ENCODE results near the gene NT5C2. TPM values are rescaled to one million over a fixed set of nuclear protein-coding genes. Genes with fewer than 3 reads are reported as not detected.

The NT5C2 gene
- total and polyA plus RNA-seq, 2 of the 8 experiments (the other 6 are each of a cell fraction or from before 2014, with no cell fraction given): 35.2 to 106 TPM

GRCh38 chr10:103102195-103102594, 90.9 kb downstream of the NT5C2 start:
- no peak overlapping the region for H4K8ac ChIP-seq (ENCODE audit: extremely low read depth, insufficient read depth, low read length)
- WGBS, 2 experiments (ENCODE audit: extremely low coverage in 1 of 2, insufficient coverage in 1 of 2, insufficient read length in 1 of 2, insufficient replicate concordance in 2 of 2, low coverage in 1 of 2, low lambda C conversion rate in 2 of 2, missing lambda C conversion rate in 1 of 2): 77% methylated on average over 3 of the region's 3 CpGs; no CpG with 5 or more reads in 1 of the 2 experiments
- no peak overlapping the region for H2BK120ac ChIP-seq (replicated peaks; ENCODE audit: low read depth, low read length)
- no peaks in the 10 kb centered on the region for H3K27me3 ChIP-seq (replicated peaks in 1 of 4; ENCODE audit: control insufficient read depth in 3 of 4, extremely low read depth in 1 of 4, insufficient read depth in 3 of 4, low read length in 3 of 4)
- H3K79me1 ChIP-seq (ENCODE audit: low read depth, low read length): no peaks in the 10 kb centered on the region
- ChIA-PET POLR2A (ENCODE audit: partially characterized antibody) (no interaction called here), CTCF (ENCODE audit: partially characterized antibody) (interaction anchor here (1.0 to 2.3 kb wide), 4 partner anchors 137 to 184 kb away, joined by 3 to 12 read pairs (median 6); partner anchors contain the start of gene CNNM2)
- H2BK20ac ChIP-seq (ENCODE audit: low read length): no peak overlapping the region
- H3K4me2 ChIP-seq (ENCODE audit: insufficient read depth in 1 of 2, low read depth in 2 of 2, low read length in 2 of 2): no peak overlapping the region
- H4K20me1 ChIP-seq (replicated peaks in 1 of 2; ENCODE audit: control insufficient read depth in 1 of 2, insufficient read depth in 2 of 2, low read length in 2 of 2): peaks cover 0 to 1% of the 10 kb centered on the region in 2 experiments
- no peak overlapping the region for H3K23ac ChIP-seq (ENCODE audit: insufficient read length)
- H3K56ac ChIP-seq (replicated peaks; ENCODE audit: insufficient read length, low read depth, low read length): no peak overlapping the region
- H3K79me2 ChIP-seq (ENCODE audit: control insufficient read depth in 1 of 2, insufficient read depth in 2 of 2, low read length in 2 of 2): no peaks in the 10 kb centered on the region
- H3K27ac ChIP-seq (ENCODE audit: low read depth, low read length): no peak overlapping the region
- H3K4me3 ChIP-seq (ENCODE audit: extremely low read depth in 1 of 4, insufficient read depth in 2 of 4, low read depth in 3 of 4, low read length in 4 of 4): no peak overlapping the region
- no peak for FAIRE-seq
- peaks cover 0 to 4% (median 0%) of the 10 kb centered on the region in 4 experiments; a peak in 1 of 7 replicates for H3K4me1 ChIP-seq (replicated peaks in 1 of 4; ENCODE audit: control insufficient read depth in 3 of 4, insufficient read depth in 4 of 4, low read length in 3 of 4)
- H4K5ac ChIP-seq (ENCODE audit: insufficient read length, low read depth, low read length): no peak overlapping the region
- no peak overlapping the region for H4K91ac ChIP-seq (replicated peaks; ENCODE audit: insufficient read length, low read length)
- no peaks in the 10 kb centered on the region for H3K23me2 ChIP-seq (ENCODE audit: low read depth, low read length)
- no peak overlapping the region for H2BK15ac ChIP-seq (ENCODE audit: low read length)
- H2AFZ ChIP-seq (ENCODE audit: low read length): no peak overlapping the region
- H3K14ac ChIP-seq (ENCODE audit: insufficient read length): no peak overlapping the region
- H3K9me3 ChIP-seq (ENCODE audit: insufficient read depth in 2 of 2, low read depth in 1 of 2, low read length in 1 of 2): no peaks in the 10 kb centered on the region
- H3K36me3 ChIP-seq (ENCODE audit: control insufficient read depth in 2 of 4, insufficient read depth in 4 of 4, low read length in 3 of 4): peaks cover 2 to 40% (median 9%) of the 10 kb centered on the region in 4 experiments; a peak in 6 of 8 replicates
- no peak overlapping the region for H3K18ac ChIP-seq (ENCODE audit: extremely low read depth, low read length)
- TF ChIP-seq JUN (IDR thresholded peaks at IDR 0.05; ENCODE audit: low read depth, low read length): no peak
- no peak for TF ChIP-seq CBX8 (IDR thresholded peaks at IDR 0.05; ENCODE audit: borderline replicate concordance, low read depth, low read length)
- TF ChIP-seq CHD2 (IDR thresholded peaks at IDR 0.05; ENCODE audit: low read length): no peak
- no peak overlapping the region for H2BK5ac ChIP-seq (ENCODE audit: low read depth, low read length)
- peak overlapping the region in 1 of 4 experiments; percentile 13; a peak in 1 of 7 replicates for H3K9ac ChIP-seq (replicated peaks in 1 of 4; ENCODE audit: extremely low read depth in 1 of 4, low read depth in 3 of 4, low read length in 3 of 4)
- H3K4ac ChIP-seq (replicated peaks; ENCODE audit: insufficient read length, low read depth, low read length): no peak overlapping the region
- no peak overlapping the region for H2BK12ac ChIP-seq (ENCODE audit: low read depth, low read length)
- no peak for DNase-seq (ENCODE audit: low read depth in 1 of 2, low spot score in 2 of 2)
- no peak overlapping the region for H2AK5ac ChIP-seq (ENCODE audit: low read depth, low read length)
